Activated CD4-positive, alpha-beta T cell treated with anti-CD3 and anti-CD28 coated beads, Interleukin-2, amount 50 U/mL, for 1 hour (primary cell): ENCODE measurements around the gene HOXB8.

Experiments used
- DNase-seq: peaks from one replicate; pipeline ENCODE4 v3.0.0-alpha.2; 2020

HOXB8 gene

DNA sequence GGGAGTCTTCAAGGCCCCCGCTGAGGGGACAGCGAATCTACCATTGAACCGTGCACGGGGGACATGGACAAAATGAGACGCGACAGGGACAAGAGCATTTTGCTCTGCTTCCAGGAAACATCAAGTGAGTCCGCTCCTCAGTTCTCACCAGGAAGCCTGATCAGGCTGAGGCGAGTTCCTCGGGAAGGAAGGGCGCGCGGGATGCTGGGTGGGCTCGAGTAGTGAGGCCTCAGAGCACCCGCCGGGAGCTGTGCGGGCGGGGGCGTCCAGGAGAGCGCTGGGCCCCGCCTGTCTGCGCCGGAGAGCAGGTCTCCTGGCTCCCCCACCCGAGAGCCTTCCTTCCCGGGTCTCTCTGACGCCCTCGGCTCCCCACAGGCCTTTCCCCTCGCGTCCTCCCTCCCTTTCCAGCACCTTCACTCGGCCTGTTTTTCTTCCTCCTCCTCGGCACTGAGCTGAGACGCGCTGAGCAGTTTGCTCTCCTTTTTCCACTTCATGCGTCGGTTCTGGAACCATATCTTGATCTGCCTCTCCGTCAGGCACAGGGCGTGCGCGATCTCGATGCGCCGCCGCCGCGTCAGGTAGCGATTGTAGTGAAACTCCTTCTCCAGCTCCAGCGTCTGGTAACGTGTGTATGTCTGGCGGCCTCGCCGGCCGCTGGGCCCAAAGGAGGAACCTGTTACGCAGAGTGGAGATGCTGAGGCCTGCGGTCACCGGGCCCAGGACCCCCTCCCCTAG lies 18.9 kb downstream of the HOXB8 start:
- DNase-seq = peak; percentile 47

DNA sequence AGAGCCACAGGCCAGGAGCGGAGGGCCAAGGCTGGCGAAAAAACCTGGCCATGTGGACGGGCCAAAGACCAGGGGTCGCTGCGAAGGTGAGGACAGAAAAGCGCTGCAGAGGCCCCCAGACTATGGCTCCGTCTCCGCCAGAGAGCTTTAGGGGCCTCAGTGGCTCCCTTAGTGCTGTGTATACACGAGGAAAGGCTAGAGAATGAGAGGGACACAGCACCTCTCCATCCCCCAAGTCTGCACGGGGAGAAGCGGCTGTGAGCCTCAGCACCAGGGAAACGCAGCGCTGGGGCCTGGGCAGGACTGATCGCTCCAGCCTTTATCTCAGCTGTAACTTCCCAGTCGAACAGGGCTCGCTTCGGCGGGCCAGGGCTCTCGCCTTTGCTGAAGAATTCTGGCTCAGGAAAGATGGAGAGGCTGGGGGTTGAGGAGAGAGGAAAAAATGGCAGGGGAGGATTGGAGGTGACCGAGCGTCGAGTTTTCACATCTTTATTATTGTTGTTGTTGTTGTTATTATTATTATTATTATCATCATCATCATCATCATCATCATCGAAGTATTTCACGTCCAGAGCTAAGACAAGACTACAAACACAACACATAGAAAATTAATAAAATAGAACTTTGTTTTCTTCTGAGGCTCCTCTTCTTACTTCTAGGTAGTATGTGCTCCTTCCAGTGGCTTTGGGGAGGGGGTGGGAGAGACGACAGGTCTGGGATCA lies 19.7 kb downstream of the HOXB8 start:
- DNase-seq = no peak

DNA sequence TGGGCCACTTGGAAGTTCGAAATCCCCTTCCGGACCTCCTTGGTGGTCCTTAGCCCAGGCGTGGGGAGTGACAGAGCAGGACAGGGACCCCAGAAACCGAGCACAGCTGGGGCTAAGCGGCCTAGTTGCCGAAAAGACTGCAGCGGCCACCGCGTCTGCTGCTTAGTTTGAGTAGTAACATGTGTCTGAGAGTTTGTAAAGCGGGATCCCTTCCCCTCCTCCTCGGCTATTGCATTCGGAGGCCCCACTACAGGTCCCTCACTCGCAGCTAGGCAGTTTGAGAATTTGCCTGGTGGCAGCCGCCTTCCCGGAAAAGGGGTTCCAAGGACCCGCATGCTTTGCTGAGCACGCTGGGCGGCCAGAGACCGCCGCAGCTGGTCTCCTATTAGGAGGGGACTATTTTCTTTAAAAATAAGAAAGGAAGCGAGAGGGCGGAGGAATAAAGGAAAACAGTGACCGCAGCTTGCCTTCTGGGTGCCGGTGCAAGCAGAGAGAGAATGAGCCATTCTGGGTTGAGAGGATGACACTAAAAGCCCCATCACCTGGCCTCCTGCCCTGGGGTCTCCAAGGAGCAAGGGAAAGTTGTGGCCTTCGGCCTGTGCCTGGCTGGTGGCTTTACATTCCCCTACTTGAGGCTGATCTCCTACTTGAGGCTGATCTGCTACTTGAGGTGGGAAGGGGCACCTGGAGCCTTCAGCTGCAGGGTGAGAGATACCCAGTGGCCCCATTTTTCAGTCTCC lies 20.4 kb downstream of the HOXB8 start:
- no peak for DNase-seq

DNA sequence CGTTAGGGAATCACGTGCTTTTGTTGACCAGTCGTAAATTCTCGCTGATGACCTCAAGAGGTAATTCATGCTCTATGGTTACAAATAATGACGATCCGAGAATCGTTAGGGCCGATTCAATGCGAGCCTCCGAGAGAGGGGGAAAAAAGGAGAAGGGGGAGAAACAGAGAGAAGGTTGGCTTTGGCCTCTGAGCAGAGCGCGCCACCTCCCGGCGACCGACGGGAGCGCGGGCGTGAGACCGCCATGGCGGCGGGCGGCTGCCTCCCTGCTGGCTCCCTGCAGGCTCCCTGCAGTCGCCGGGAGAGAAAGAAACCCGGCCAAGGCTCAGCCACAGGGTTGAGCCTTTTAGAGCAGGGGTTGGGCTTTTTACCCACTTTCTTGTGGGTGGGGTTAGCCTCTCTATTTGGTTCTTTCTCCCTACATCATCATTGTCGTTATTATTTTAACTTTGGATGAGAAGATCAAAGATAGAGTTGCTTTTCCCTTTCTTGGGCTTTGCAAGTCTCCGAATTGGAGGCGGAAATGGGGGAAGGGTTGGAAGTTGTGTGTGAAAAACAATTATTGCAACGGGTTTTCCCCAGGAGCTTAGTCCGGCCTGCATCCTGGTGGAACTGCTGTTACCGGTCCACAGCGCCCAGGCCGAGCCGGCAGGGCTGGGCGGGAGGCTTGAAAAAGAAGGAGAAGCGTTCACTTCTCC lies 21.1 kb downstream of the HOXB8 start:
- DNase-seq = peak; percentile 82

DNA sequence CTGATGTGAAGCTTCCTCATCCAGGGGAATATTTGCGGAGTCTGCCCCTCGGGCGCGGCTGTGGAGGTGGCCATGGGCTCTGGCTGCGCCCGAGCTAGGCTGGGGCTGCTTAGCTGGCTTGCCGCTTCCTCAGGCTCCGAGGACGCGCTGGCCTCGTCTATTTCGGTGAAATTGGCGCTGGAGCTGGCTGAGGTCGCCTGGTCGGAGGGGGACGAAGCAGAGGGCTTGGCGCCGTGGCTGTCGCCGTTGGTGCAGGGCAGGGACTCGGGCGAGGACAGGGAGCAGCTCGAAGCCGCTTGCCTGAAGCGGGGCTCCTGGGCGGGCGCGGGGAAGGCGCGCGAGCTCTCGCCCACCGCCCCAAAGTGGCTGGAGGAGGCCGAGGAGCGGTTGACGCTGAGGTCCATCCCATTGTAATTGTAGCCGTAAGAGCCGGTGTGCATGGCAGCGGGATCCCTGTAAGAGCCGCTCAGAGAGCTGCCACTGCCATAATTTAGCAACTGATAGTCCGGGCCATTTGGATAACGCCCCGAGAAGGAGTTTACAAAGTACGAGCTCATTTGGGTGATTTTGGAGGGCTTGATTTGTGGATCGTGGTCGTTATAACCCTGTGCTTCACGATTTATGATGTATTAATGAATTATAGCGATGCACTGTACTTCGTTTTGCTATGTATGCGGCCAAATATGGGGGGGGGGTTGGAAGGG lies 21.8 kb downstream of the HOXB8 start, which contains the start of gene HOXB5:
Gene HOXB5, minus strand, starts transcription at position 654 of the 704 bp plus-strand sequence. Its CDS starts 97 bp downstream, at position 557.
- DNase-seq = no peak

DNA sequence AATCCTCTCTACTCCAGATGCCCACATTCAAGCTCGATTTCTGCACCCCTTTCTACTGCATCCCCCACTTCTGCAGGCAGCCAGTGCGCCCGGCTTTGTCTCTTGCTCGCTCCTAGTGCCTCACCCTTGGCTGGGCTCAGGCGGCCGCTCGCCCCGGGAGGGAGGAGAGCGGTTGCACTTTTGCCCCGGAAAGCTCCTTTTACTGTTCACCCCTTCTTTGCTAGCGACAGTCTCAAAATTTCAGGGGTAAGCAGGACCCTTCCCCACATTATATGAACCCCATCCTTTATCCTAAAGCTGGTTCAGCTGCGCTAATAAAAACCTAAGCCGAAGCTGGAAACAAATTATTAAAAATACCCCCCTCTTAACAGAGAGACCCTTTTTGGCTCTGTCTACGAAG lies 22.5 kb downstream of the HOXB8 start:
- DNase-seq = no peak

DNA sequence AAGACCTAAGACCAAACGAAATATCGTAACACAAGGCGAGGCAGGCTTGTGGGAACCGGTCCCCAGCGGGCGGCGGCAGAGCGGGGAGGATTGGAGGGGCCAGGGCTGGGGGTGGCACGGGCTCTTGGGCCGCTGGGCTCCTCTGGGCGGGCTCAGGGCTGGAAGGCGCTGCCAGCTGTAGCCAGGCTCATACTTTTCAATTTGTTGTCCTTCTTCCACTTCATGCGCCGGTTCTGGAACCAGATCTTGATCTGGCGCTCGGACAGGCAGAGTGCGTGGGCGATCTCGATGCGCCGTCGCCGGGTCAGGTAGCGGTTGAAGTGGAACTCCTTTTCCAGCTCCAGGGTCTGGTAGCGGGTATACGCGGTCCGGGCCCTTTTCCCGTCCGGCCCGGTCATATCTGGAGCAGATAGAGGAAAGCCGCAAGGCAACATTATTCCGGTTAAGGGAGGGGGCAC lies 23.0 kb downstream of the HOXB8 start:
- no peak for DNase-seq

DNA sequence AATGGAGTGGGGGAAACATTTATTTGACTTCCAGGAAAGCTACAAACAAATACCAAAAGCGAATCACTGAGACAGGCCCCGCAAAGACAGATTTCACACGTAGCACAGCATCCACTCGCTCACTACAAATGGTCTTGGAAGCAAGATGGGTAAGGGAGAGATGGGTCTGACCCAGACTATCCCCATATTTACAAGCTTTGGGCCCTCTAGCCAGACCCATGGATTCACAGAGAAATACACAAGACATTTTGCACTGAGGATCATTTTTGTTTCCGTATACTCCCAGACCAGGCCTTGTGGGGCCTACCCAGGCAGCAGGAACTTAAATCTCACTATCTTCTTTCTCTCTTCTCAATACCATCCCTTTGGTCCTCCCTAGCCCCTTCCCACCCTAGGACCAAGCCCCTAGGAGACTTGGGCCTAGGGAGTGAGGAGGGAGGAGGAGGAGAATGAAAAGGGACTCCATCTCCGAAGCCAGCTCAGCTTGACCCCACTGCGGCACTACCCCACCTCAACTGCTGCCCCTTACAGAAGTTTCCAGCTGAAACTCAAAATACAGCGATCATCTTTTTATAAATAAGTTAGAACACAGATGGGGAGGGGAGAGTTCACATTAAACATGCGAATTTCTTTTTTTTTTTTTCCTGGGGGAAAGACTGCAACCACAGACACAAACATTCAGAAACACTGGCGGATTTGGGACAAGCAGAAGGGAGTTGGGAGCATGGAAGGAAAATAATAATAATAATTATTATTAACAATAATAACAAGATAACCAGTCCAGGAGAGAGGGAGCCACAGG lies 23.6 kb downstream of the HOXB8 start:
- no peak for DNase-seq

DNA sequence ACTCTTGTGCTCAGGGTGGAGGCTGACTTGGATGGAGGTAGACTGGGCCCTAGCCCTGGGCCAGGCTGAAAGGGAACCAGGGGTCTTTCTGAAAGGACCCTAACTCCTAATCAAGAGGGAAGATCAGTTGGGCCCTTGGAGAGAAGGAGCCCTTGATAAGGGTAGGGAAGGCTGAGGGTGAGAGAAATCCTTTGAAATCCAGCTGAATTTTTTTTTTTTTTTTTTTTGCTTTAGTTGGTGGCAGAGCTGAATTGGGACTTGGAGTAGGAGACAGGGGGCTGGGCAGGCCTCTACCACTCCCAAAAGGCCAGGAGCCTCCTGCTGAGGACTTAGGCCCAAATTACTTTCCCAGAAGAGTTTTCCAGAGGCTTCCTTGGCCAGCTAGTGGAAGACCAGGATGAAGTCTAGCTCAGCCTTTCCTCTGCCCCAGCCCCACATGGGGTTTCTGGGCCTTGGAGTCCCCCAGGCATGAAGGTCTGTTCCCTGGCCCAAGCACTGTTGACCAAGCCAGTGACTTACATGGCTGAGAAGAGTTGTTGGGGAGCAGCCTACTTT lies 24.4 kb downstream of the HOXB8 start:
- no peak for DNase-seq

DNA sequence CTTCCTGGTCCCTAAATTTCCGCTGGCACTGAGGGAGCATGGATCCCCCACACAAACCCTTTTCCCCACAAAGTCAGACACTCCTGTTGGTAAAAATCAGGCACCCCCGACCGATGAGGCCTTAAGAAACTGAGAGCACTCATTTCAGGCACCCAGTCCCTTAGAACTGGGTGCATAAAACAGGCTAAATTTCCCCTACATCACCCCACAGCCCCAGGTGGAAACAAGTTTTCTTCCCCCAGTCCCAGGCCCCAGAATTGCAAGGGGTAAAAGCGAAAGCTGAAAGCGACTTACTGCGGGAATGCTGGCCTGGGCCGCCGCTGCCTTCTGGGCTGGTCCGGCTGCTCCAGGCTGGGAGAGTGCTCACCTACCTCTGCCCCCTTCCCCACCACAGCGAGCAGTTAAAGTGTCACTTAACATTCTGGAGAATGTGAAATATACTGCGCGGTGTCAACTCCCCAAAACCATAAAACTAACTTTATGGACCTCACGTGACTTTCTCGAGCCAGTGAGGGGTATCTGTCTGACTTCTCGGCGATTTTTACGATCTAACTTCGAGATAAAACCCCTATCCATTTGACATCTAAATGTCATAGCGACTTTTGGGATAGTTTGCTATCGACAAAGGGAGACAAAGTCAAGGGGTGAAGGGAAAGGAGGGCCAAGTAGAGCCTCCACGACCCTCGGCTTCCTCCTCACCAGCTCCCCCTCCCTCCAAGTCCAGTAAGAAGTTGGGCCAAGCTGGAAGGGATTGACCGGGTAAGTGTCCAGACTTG lies 25.1 kb downstream of the HOXB8 start, which contains the start of gene HOXB3:
Gene HOXB3, minus strand, starts transcription at position 411 of the 776 bp plus-strand sequence. CDS start 37,767 bp downstream, outside the sequence.
- DNase-seq = no peak

DNA sequence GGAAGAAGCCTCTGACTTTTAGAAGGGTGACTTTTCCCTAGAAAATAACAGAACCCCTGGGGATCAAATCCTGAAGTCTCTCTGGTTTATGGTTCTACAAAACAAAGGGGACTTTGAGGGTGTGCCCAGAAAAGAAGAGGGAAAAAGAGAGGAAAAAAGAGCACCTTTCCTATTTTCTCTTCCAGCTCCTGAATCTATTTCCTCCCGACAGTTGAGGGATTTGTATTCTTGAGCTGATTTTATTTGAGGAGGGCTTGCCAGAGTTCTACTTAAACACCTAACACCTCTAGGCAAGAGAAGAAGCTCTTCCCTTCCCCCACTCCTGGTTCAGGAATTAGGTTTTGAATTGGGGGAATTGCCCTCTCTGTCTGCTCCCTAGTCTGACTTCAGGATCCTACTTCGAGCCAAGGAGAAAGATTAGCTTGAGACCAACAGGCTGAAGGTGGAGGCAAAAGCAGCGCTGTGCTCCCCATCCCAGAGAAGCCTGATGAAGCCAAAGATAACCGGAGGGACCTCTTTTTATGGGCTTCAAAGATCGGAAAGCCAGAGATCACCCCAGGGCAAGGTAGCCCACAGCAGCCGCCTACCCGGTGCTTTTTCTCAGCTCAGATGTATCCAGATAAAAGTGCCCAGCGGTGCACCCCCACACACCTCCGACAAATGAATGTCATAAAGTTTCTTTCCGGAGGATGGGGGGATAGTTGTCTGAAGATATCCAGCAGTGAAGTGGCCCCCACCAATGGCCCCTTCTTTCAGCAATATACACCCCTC lies 25.8 kb downstream of the HOXB8 start:
- no peak for DNase-seq

DNA sequence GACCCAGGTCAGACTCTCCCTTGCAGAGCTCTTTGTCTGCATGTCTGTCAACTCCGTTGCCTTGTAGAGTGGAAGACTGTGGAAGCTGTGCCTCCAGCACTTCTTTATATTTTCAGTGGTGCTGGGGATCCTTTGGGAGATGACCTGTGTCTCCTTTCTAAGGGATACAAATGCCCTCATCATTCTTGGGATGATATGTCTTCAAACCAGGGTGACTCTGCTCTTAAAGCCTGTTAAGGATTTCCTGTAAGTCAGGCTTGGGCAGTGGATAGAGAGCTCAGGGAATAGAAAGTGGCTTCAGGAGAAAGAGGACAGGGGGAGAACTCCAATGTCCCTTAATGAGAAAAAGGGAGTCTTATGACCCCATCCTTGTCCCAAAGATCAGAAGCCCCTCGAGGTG lies 26.6 kb downstream of the HOXB8 start:
- no peak for DNase-seq

DNA sequence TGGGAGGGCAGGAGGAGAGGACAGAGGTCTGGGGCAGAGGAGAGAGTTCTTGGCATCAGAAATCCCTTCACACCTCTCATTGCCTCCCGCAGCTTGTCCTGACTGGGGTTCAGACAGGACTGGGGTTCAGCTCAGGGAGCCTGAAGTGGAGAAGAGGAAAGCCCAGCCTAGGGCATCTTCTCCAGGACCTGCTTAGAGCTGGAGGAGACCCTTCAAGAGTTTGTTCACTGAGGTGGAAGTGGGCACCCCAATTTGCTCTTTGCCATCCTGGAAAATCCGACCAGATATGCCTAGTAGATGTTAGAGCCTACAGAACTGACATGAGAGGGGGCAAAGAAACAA lies 27.0 kb downstream of the HOXB8 start:
- no peak for DNase-seq

DNA sequence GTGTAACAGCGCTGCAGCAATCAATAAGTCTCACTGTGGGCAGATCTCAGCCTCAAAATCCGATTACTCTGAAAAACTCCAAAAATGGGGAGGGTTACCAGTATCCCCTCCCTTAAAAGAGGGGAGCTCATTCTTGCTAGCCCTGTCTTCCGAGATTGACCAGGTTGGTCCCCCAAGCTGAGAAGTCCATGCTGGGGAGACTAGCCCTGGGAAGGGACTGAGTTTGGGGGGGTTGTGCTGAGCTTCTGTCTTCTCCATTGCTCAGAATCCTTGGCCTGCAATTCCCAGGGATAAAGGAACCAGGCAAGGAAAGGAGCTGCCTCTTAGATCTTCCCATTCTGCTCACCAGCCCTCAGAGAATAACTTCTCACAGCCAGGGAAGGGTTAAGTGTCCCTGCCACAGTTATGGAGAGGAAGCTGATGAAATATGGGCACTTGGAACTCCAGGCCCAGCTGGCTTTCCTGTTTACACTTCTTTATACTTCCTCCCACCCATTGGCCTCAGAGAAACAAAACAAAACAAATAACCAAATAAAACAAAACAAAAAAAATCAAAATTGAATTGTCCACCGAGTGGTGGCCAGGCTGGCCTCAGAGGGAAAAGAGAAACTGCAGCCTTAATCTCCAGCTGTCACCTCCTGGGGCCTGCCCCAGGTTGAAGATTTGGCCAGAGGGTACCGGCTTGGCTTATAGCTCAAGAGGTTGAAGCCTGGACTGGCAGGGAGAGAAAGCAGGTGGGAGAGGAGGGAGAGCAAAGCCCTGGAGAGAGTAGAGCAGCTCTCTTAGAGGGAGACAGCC lies 27.6 kb downstream of the HOXB8 start:
- DNase-seq = no peak

DNA sequence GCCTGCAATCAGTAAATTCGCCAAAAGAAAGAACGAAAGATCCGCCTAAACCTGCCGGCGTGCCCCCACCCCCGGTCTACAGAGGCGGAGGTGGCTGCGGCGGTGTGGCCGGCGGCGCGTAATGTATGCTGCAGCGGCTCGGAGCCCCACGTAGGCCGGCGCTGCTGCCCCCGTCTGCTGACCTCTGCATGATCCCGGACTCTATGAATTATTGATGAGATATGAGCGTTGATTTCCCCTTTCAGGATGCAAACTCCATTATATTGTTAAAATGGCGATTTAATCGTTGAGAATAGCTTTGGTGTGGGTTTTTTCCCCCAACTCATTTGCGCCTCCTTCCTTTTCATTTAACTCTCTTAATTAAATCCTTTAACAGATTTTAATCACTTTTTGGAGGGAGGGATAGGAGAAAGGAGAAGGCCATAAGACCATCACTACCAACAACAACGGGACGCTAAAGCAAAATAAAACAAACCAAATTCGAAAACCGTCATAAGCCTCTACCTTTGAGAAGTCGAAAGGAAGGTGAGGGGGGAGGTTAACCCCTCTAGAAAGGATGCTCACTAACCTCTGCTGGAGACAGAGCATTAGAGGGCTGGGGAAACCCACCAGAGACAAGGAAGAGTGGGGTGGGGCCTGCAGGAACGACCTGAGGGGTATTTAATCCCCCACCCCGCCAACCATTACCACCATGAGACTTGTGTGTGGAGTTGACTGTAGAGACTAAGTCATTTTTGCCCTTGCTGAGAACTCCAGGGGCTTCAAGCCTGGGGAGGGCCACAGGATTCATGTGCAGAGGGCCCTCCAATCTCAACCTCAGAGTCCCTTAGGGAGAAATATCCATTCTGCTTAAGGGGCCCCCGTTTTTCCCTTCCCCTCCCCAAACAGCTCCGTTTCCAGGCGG lies 28.5 kb downstream of the HOXB8 start:
- DNase-seq = no peak

DNA sequence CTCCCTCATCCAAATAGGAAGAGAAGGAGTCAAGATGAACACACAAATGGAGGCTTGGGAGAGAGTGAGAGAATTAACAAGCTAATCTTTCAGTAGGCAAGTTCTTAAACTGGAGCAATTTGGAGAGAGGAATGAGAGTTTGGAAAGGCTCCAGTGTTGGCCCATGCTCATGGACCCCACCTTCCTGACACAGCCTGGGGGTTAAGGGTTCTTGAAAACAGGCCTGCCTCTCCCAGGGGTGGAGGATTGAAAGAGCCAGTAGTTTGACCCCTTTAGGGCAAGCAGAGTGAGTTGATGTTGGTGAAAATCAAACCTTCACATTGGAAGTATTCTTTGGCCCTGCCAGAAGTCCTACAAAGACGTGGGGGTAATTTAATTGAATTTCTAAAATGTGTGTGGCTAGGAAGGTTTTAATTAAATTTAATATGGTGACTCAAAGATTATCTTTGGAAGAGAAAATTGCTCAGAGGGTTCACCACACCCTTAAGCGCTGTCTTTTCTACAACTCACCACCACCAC lies 30.8 kb downstream of the HOXB8 start:
- DNase-seq = no peak

DNA sequence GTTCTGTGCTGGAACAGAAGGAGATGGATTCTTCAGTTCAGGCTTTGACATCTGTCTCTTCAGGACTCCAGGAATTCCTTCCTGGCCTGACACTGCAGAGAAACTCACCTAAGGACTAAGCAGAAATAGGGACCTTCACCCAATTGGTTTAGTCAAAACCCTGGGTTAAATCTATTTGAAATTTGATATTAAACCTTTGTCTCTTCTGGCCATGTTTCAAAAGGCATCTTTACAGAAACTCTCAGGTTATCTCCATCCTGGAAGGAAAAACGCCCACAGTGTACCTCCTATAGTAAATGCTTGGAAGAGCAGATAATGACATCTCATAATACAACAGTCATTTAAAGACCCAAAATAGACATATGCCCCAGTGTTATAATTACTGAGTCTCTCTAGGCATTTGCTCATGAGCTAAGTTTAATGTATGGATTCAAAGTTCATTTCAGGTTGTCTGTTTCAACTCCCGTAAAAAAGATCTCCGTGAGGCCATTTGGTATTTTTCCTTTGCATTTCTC lies 31.3 kb downstream of the HOXB8 start:
- DNase-seq = no peak
